ENCODE data around the gene DAPK3.

The DAPK3 gene

GRCh38 chr19:4015705-4016402 lies 45.0 kb upstream of the DAPK3 start:
- Histone ChIP-seq H3F3A (ENCODE audit: control insufficient read depth, insufficient read depth) (no peaks in the 10 kb centered on the region), H3K36me3 (ENCODE audit: control insufficient read depth, low read length) (peaks cover 24% of the 10 kb centered on the region), H3K4me1 (ENCODE audit: control insufficient read depth, low read length) (no peaks in the 10 kb centered on the region), H3K9me2 (replicated peaks; ENCODE audit: control insufficient read depth, low read length) (no peaks in the 10 kb centered on the region), H4K20me1 (ENCODE audit: control insufficient read depth, insufficient read depth, low read depth, low read length) (no peaks in the 10 kb centered on the region; the same call in 1 of the 2 replicates), H3K4me2 (ENCODE audit: low read length) (no peak overlapping the region), H3K9me3 (ENCODE audit: control insufficient read depth, insufficient read depth, low read length) (no peaks in the 10 kb centered on the region), H3K27me3 (ENCODE audit: control insufficient read depth, low read length) (no peaks in the 10 kb centered on the region), H3K79me2 (ENCODE audit: control insufficient read depth, low read length) (peaks cover 69% of the 10 kb centered on the region), H3K4me3 (ENCODE audit: low read length) (no peak overlapping the region), H3K27ac (ENCODE audit: low read depth, low read length) (no peak overlapping the region)
- no peak for TF ChIP-seq EZH2phosphoT487 (IDR thresholded peaks at IDR 0.05; ENCODE audit: borderline replicate concordance, low read length)
- TF ChIP-seq, protein P1, sequence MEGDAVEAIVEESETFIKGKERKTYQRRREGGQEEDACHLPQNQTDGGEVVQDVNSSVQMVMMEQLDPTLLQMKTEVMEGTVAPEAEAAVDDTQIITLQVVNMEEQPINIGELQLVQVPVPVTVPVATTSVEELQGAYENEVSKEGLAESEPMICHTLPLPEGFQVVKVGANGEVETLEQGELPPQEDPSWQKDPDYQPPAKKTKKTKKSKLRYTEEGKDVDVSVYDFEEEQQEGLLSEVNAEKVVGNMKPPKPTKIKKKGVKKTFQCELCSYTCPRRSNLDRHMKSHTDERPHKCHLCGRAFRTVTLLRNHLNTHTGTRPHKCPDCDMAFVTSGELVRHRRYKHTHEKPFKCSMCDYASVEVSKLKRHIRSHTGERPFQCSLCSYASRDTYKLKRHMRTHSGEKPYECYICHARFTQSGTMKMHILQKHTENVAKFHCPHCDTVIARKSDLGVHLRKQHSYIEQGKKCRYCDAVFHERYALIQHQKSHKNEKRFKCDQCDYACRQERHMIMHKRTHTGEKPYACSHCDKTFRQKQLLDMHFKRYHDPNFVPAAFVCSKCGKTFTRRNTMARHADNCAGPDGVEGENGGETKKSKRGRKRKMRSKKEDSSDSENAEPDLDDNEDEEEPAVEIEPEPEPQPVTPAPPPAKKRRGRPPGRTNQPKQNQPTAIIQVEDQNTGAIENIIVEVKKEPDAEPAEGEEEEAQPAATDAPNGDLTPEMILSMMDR (IDR thresholded peaks at IDR 0.05; ENCODE audit: low read depth, low read length, poor library complexity, severe bottlenecking): no peak

GRCh38 chr19:4014541-4015491 lies 43.9 kb upstream of the DAPK3 start:
- Histone ChIP-seq H3K4me1 (ENCODE audit: control insufficient read depth, low read length) (no peaks in the 10 kb centered on the region), H3K27me3 (ENCODE audit: control insufficient read depth, low read length) (no peaks in the 10 kb centered on the region), H3K4me3 (ENCODE audit: low read length) (no peak overlapping the region), H3K9me2 (replicated peaks; ENCODE audit: control insufficient read depth, low read length) (no peaks in the 10 kb centered on the region), H3K36me3 (ENCODE audit: control insufficient read depth, low read length) (peaks cover 28% of the 10 kb centered on the region), H3F3A (ENCODE audit: control insufficient read depth, insufficient read depth) (no peaks in the 10 kb centered on the region), H3K4me2 (ENCODE audit: low read length) (no peak overlapping the region), H3K79me2 (ENCODE audit: control insufficient read depth, low read length) (peaks cover 71% of the 10 kb centered on the region), H4K20me1 (ENCODE audit: control insufficient read depth, insufficient read depth, low read depth, low read length) (no peaks in the 10 kb centered on the region; the same call in 1 of the 2 replicates), H3K27ac (ENCODE audit: low read depth, low read length) (no peak overlapping the region), H3K9me3 (ENCODE audit: control insufficient read depth, insufficient read depth, low read length) (no peaks in the 10 kb centered on the region)
- TF ChIP-seq EZH2phosphoT487 (IDR thresholded peaks at IDR 0.05; ENCODE audit: borderline replicate concordance, low read length): no peak
- TF ChIP-seq, protein P1 (IDR thresholded peaks at IDR 0.05; ENCODE audit: low read depth, low read length, poor library complexity, severe bottlenecking): no peak

DNA sequence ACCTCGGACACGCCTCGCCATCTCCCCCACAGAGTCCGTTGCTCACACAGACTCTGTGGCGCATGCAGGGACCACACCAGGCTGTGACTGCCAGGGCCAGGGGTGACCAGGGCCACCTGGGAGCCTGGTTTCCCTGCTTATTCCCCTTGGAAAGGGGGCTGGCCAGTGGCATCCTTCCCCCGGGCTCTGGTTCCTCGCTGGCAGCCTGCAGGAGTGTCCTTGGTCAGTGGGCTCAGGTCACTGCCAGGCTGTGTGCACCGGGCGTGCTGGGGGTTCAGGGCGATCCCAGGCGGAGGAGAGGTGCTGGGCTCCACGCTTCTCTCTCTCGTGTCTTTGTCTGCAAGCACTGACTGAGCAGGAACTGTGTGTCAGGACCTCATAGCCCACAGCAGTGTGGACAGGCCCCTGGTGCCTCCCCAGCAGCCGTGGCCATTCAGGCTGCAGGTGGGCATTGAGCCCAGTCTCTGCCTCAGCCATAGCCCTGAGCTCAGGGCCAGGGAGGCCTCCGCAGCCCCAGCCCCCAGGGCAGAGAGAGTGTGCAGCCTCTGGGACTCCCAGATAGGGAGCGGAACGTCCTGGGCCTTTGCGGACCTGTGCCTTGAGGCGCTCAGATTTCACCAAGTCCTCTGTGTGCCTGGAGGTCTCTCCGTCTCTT lies 43.1 kb upstream of the DAPK3 start:
- Histone ChIP-seq H3K27ac (ENCODE audit: low read depth, low read length) (no peak overlapping the region), H3K9me3 (ENCODE audit: control insufficient read depth, insufficient read depth, low read length) (no peaks in the 10 kb centered on the region), H3K36me3 (ENCODE audit: control insufficient read depth, low read length) (peaks cover 28% of the 10 kb centered on the region), H4K20me1 (ENCODE audit: control insufficient read depth, insufficient read depth, low read depth, low read length) (peaks cover 4% of the 10 kb centered on the region; the same call in 1 of the 2 replicates), H3K4me2 (ENCODE audit: low read length) (no peak overlapping the region), H3K79me2 (ENCODE audit: control insufficient read depth, low read length) (peaks cover 73% of the 10 kb centered on the region), H3K4me3 (ENCODE audit: low read length) (no peak overlapping the region), H3K9me2 (replicated peaks; ENCODE audit: control insufficient read depth, low read length) (no peaks in the 10 kb centered on the region), H3K27me3 (ENCODE audit: control insufficient read depth, low read length) (no peaks in the 10 kb centered on the region), H3K4me1 (ENCODE audit: control insufficient read depth, low read length) (peaks cover 3% of the 10 kb centered on the region), H3F3A (ENCODE audit: control insufficient read depth, insufficient read depth) (no peaks in the 10 kb centered on the region)
- TF ChIP-seq EZH2phosphoT487 (IDR thresholded peaks at IDR 0.05; ENCODE audit: borderline replicate concordance, low read length): no peak
- TF ChIP-seq, protein P1 (IDR thresholded peaks at IDR 0.05; ENCODE audit: low read depth, low read length, poor library complexity, severe bottlenecking): no peak

All from DOHH2 (cell line).